Fibroblast of lung (primary cell): ENCODE measurements around the gene TBK1. TPM values are rescaled to one million over a fixed set of nuclear protein-coding genes. Genes with fewer than 3 reads are reported as not detected.

ENCODE experiments used
- DNase-seq, 2 donors: peaks; one replicate each; pipeline versions ENCODE4 v3.0.0 to v3.0.0-alpha.2; 2010; ENCODE audit warnings: low read depth in 2 of 2
- H2AFZ ChIP-seq: 2 replicates; pipeline ENCODE4 v1.5.1; 2012; ENCODE audit warnings: low read length, control low read depth, inconsistent platforms
- H3K27ac ChIP-seq: 2 replicates; pipeline ENCODE4 v1.5.1; 2011; ENCODE audit warnings: low read length, control low read depth; ENCODE audit not compliant: insufficient read depth
- H3K27me3 ChIP-seq: 2 replicates; pipeline ENCODE4 v1.5.1; 2011; ENCODE audit warnings: mild to moderate bottlenecking, low read length; ENCODE audit not compliant: control insufficient read depth, insufficient read depth
- H3K36me3 ChIP-seq: 2 replicates; pipeline ENCODE4 v1.5.1; 2011; ENCODE audit warnings: low read length; ENCODE audit not compliant: control insufficient read depth, insufficient read depth
- H3K4me1 ChIP-seq: 2 replicates; pipeline ENCODE4 v1.5.1; 2011; ENCODE audit warnings: low read length; ENCODE audit not compliant: control insufficient read depth, insufficient read depth; ENCODE audit errors: extremely low read depth
- H3K4me2 ChIP-seq: 2 replicates; pipeline ENCODE4 v1.5.1; 2011; ENCODE audit warnings: low read length, control low read depth; ENCODE audit not compliant: insufficient read depth; ENCODE audit errors: extremely low read depth
- H3K4me3 ChIP-seq, 4 experiments: fragments of 200-600 bp in 1 of 4; sonication (generic) in 1 of 4; replicated peaks in 1 of 4; 2 replicates each; pipeline ENCODE4 v1.5.1; 2011 to 2016; ENCODE audit warnings: low read length in 4 of 4, low read depth in 3 of 4, mild to moderate bottlenecking in 3 of 4, control low read depth in 2 of 4, inconsistent platforms in 1 of 4, mixed read lengths in 1 of 4; ENCODE audit not compliant: insufficient read depth in 1 of 4; ENCODE audit errors: control extremely low read depth in 1 of 4
- H3K79me2 ChIP-seq: 2 replicates; pipeline ENCODE4 v1.5.1; 2012; ENCODE audit warnings: mild to moderate bottlenecking, low read length, inconsistent platforms; ENCODE audit not compliant: control insufficient read depth, insufficient read depth
- H3K9ac ChIP-seq: 2 replicates; pipeline ENCODE4 v1.5.1; 2011; ENCODE audit warnings: mild to moderate bottlenecking, low read length, control low read depth; ENCODE audit not compliant: insufficient read depth
- H3K9me3 ChIP-seq: 2 replicates; pipeline ENCODE4 v1.5.1; 2012; ENCODE audit warnings: low read depth, low read length; ENCODE audit not compliant: control insufficient read depth, insufficient read depth
- H4K20me1 ChIP-seq: 2 replicates; pipeline ENCODE4 v1.5.1; 2011; ENCODE audit warnings: low read length; ENCODE audit not compliant: control insufficient read depth, insufficient read depth; ENCODE audit errors: extremely low read depth
- EZH2 ChIP-seq: IDR thresholded peaks from 2 replicates; pipeline ENCODE4 v1.5.1; 2012; ENCODE audit warnings: low read length, control low read depth, mild to moderate bottlenecking; ENCODE audit errors: missing control alignments
- polyA minus RNA-seq: library from RNA; depleted of rRNA, polyadenylated mRNA; stranded (reverse); fragments of >200 nt; gene quantifications from 2 replicates; pipeline ENCODE4 v1.2.3, GENCODE V29; 2011; ENCODE audit warnings: low replicate concordance
- polyA plus RNA-seq, 2 donors: library from polyadenylated mRNA; depleted of rRNA in 1 of 2; stranded (reverse) in 1 of 2; unstranded in 1 of 2; fragments of >200 nt; gene quantifications; 2 replicates each; pipeline ENCODE4 v1.2.1, GENCODE V29; 2011 to 2012; ENCODE audit warnings: missing spikeins in 1 of 2
- total RNA-seq: library from RNA; depleted of rRNA; stranded (reverse); fragments of >200 nt; gene quantifications from 2 replicates; pipeline ENCODE4 v1.2.1, GENCODE V29; 2014
- TF ChIP-seq, protein P1 (sequence below), 2 donors: IDR thresholded peaks in 1 of 2; conservative IDR thresholded peaks in 1 of 2; 1 replicate in 1 of 2; 2 replicates in 1 of 2; pipeline ENCODE4 v1.5.1; 2011 to 2012; ENCODE audit warnings: low read length in 2 of 2, control low read depth in 1 of 2, inconsistent platforms in 1 of 2, low read depth in 1 of 2, mild to moderate bottlenecking in 1 of 2

TBK1 gene
- total RNA-seq, result 35.4 and 42.9 TPM in 2 replicates
- 20.0 and 26.5 TPM in 2 replicates for polyA plus RNA-seq
- polyA plus RNA-seq (2012), result 14.2 and 17.8 TPM in 2 replicates
- 0.27 and 0.74 TPM in 2 replicates for polyA minus RNA-seq

DNA sequence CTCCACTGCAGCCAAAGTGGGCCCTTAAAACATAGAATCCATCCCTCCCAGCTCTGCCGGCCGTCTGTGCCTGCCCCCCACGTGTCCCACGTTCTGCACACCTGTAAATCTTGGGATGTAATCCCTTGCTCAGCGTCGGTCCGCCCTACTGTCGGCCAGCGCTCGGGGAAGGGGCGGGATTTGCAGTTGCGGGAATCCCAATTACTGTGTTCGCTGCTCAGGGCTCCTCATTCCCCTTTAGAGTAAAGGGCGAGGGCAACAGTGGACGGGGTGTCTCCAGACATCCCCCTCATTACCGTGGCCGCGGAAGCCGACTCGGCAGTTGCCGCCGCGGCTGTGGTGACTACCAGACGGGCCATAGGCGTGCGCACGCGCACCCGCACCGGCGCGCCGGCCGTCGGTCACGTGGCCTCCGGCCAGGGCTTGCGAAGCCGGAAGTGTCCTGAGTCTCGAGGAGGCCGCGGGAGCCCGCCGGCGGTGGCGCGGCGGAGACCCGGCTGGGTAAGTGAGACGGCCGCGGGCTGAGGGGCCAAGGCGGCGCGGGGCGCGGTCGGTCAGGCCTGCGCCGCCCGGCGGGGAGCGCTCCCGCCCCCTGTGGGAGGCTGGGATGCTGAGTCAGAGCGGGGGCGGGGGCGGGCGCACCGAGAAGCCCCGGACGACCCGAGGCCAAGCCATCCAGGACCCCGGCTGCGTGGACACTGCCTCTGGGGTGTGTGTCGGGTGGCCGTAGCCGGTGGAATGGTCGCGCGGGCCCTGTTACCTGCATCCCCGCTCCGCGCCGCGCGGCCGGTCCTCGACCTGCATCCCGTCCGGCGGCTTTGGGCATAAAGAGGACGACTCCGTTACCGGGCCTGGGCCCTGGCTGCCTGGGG, at the start of gene TBK1:
Gene TBK1, plus strand, starts transcription at position 434 of the 872 bp plus-strand sequence. CDS start 3,751 bp downstream, outside the sequence.
- Histone ChIP-seq H3K4me2 (peak within 1 kb of the TSS; percentile 92), H3K9ac (peak within 1 kb of the TSS; percentile 98), H4K20me1 (no peaks in the 10 kb centered on the region), H3K9me3 (no peaks in the 10 kb centered on the region), H3K79me2 (peaks cover 40% of the 10 kb centered on the region), H3K27me3 (no peaks in the 10 kb centered on the region), H3K4me1 (peaks cover 3% of the 10 kb centered on the region), H3K36me3 (peaks cover 3% of the 10 kb centered on the region), H3K4me3 (peak within 1 kb of the TSS; percentile 93 to 98 (median 96)), H2AFZ (peak within 1 kb of the TSS; percentile 75), H3K27ac (peak within 1 kb of the TSS; percentile 100)
- DNase-seq, result peak; percentile 81 to 86
- TF ChIP-seq EZH2, result no peak
- TF ChIP-seq, protein P1, sequence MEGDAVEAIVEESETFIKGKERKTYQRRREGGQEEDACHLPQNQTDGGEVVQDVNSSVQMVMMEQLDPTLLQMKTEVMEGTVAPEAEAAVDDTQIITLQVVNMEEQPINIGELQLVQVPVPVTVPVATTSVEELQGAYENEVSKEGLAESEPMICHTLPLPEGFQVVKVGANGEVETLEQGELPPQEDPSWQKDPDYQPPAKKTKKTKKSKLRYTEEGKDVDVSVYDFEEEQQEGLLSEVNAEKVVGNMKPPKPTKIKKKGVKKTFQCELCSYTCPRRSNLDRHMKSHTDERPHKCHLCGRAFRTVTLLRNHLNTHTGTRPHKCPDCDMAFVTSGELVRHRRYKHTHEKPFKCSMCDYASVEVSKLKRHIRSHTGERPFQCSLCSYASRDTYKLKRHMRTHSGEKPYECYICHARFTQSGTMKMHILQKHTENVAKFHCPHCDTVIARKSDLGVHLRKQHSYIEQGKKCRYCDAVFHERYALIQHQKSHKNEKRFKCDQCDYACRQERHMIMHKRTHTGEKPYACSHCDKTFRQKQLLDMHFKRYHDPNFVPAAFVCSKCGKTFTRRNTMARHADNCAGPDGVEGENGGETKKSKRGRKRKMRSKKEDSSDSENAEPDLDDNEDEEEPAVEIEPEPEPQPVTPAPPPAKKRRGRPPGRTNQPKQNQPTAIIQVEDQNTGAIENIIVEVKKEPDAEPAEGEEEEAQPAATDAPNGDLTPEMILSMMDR (conservative IDR thresholded peaks at IDR 0.05 in 1 of 2, IDR thresholded peaks at IDR 0.05 in 1 of 2; ENCODE audit: low read depth in 1 of 2, low read length in 2 of 2), result no peak

DNA sequence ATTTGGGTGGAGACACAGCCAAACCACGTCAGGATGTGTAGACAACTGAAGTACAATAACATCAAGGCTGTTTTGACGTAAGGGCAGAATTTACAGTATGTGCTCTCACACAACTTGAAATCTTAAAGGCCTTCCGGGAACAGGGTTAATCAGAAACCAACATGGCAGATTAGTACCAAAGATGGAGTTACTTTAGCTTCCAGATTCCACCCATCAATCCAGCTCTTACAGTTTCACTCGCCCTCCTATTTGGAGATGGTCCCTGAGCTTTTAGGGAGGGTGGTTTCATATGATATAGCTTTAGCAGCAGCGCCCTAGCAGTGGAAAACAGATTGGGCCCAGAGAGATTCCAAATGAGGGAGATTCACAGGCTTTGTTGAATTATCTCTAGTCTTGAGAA, 49.7 kb upstream of the TBK1 start:
- H3K4me3 ChIP-seq, result no peak overlapping the region
- TF ChIP-seq EZH2, result no peak
- TF ChIP-seq, protein P1 (conservative IDR thresholded peaks at IDR 0.05 in 1 of 2, IDR thresholded peaks at IDR 0.05 in 1 of 2; ENCODE audit: low read depth in 1 of 2, low read length in 2 of 2), result no peak
- no peaks in the 10 kb centered on the region for H3K4me1 ChIP-seq
- no peaks in the 10 kb centered on the region for H3K36me3 ChIP-seq
- DNase-seq, result no peak
- no peaks in the 10 kb centered on the region for H3K27me3 ChIP-seq
- H3K79me2 ChIP-seq, result peaks cover 20% of the 10 kb centered on the region
- H3K9ac ChIP-seq, result no peak overlapping the region
- no peaks in the 10 kb centered on the region for H4K20me1 ChIP-seq
- H2AFZ ChIP-seq, result no peak overlapping the region
- H3K27ac ChIP-seq, result no peak overlapping the region
- no peak overlapping the region for H3K4me2 ChIP-seq
- H3K9me3 ChIP-seq, result no peaks in the 10 kb centered on the region

DNA sequence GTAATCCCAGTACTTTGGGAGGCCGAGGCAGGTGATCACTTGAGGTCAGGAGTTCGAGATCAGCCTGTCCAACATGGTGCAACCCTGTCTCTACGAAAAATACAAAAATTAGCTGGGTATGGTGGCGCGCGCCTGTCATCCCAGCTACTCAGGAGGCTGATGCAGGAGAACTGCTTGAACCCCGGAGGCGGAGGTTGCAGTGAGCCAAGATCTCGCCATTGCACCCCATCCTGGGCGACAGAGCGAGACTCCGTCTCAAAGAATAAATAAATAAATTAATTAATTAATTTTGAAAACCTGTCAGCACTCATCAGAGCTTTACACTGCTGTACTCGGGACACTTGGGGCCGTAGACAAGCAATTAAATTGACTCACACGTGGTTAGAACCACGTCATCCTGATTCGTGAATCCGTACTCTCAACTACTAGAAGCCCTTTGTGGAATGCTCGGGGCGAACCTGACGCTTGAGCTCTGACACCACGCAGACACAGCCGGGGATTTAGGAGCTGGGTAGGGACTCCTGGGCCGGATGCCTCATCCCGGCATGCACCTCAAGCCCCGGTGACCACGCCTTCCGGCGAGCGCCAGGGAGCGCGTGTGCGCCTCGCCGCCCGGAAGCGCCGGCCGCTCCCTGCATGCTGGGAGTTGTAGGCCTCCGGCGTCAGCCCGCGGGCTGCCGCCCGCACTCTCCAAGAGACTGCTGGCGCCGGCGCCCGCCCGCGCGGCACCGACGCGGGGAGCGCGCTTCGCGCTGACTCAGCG, 48.0 kb upstream of the TBK1 start, which contains the start of gene XPOT:
Gene XPOT, plus strand, starts transcription at position 686 of the 763 bp plus-strand sequence. CDS start 5,644 bp downstream, outside the sequence.
- TF ChIP-seq, protein P1 (conservative IDR thresholded peaks at IDR 0.05 in 1 of 2, IDR thresholded peaks at IDR 0.05 in 1 of 2; ENCODE audit: low read depth in 1 of 2, low read length in 2 of 2), result no peak
- TF ChIP-seq EZH2, result no peak
- peak within 1 kb of the TSS; percentile 76 for H3K4me2 ChIP-seq
- H4K20me1 ChIP-seq, result no peaks in the 10 kb centered on the region
- H3K27me3 ChIP-seq, result no peaks in the 10 kb centered on the region
- H3K36me3 ChIP-seq, result no peaks in the 10 kb centered on the region
- H3K9me3 ChIP-seq, result no peaks in the 10 kb centered on the region
- H2AFZ ChIP-seq, result peak within 1 kb of the TSS; percentile 73
- peak within 1 kb of the TSS; percentile 61 to 98 (median 92) for H3K4me3 ChIP-seq
- peak within 1 kb of the TSS; percentile 98 for H3K9ac ChIP-seq
- H3K79me2 ChIP-seq, result peaks cover 38% of the 10 kb centered on the region
- H3K27ac ChIP-seq, result peak within 1 kb of the TSS; percentile 99
- peak; percentile 97 to 98 for DNase-seq
- peaks cover 2% of the 10 kb centered on the region for H3K4me1 ChIP-seq
